K562 (cell line): Measurements from ENCODE around the gene CORIN. TPM values are rescaled to one million over a fixed set of nuclear protein-coding genes. Genes with fewer than 3 reads are reported as not detected.

ENCODE experiments used
- ATAC-seq: fragments of 200-7000 bp; cut with Tn5 transposase; 3 replicates; pipeline ENCODE4 v1.9.1; 2020; ENCODE audit warnings: moderate library complexity
- BruUV-seq: library from RNA; stranded (reverse); fragments of 400-500 nt; replicated peaks from 2 replicates; lab custom pipeline; 2021; lab: Mats Ljungman, UMichigan
- CTCF ChIA-PET: fragments of 300-600 bp; formaldehyde crosslinking; extraction: SDS; loops from one replicate; lab custom pipeline; 2021; ENCODE audit warnings: low intra/inter-chr PET ratio; lab: Yijun Ruan, JAX
- POLR2A ChIA-PET: fragments of 300-600, 350-650 bp; sonication (Branson Sonifier 250); formaldehyde crosslinking; extraction: SDS; loops from one replicate; lab custom pipeline; 2021; ENCODE audit warnings: antibody characterized with exemption, inconsistent platforms; lab: Yijun Ruan, JAX
- DNase-seq, 4 experiments: peaks; one replicate each; pipeline versions ENCODE4 v3.0.0 to v3.0.0-alpha.2; 2011 to 2018; ENCODE audit warnings: low spot score in 3 of 4, mixed read lengths in 3 of 4; ENCODE audit errors: extremely low read depth in 1 of 4
- FAIRE-seq: peaks from 2 replicates; lab custom pipeline; 2011; peaks lifted over from hg19 to GRCh38; lab: Jason Lieb, UNC
- H2AFZ ChIP-seq: 2 replicates; pipeline ENCODE4 v1.6.0; 2011; ENCODE audit warnings: low read depth, low read length, control low read depth, inconsistent platforms
- H3K27ac ChIP-seq: fragments of 200-600 bp; 3 replicates; pipeline ENCODE4 v1.8.0; 2011; ENCODE audit warnings: low read depth, mild to moderate bottlenecking, control low read depth, inconsistent platforms, low read length, moderate library complexity, mixed read lengths; ENCODE audit errors: extremely low read depth
- H3K27me3 ChIP-seq, 2 experiments: fragments of 300-600 bp in 1 of 2; 2 replicates in 1 of 2; 3 replicates in 1 of 2; pipeline versions ENCODE4 v1.6.0 to v1.8.0; 2011; ENCODE audit warnings: inconsistent platforms in 2 of 2, low read length in 2 of 2, mild to moderate bottlenecking in 1 of 2, mixed read lengths in 1 of 2, moderate library complexity in 1 of 2; ENCODE audit not compliant: control insufficient read depth in 2 of 2, insufficient read depth in 2 of 2
- H3K36me3 ChIP-seq: fragments of 300-600 bp; 3 replicates; pipeline ENCODE4 v1.8.0; 2011; ENCODE audit warnings: mild to moderate bottlenecking, low read length, inconsistent platforms; ENCODE audit not compliant: control insufficient read depth, insufficient read depth
- H3K4me1 ChIP-seq, 2 experiments: fragments of 200-600 bp in 1 of 2; replicated peaks in 1 of 2; 2 replicates in 1 of 2; 3 replicates in 1 of 2; pipeline versions ENCODE4 v1.5.1 to v1.8.0; 2011; ENCODE audit warnings: inconsistent platforms in 2 of 2, low read length in 2 of 2, mild to moderate bottlenecking in 1 of 2, mixed read lengths in 1 of 2, moderate library complexity in 1 of 2; ENCODE audit not compliant: control insufficient read depth in 2 of 2, insufficient read depth in 2 of 2
- H3K4me2 ChIP-seq: 2 replicates; pipeline ENCODE4 v1.6.1; 2011; ENCODE audit warnings: low read length, control low read depth, inconsistent platforms, mixed read lengths; ENCODE audit not compliant: insufficient read depth
- H3K4me3 ChIP-seq: fragments of 200-600 bp; sonication (generic), shearing (Covaris generic); 2 replicates; pipeline ENCODE4 v1.5.1; 2016; ENCODE audit warnings: control low read depth, inconsistent platforms
- H3K79me2 ChIP-seq: fragments of 200-600 bp; 3 replicates; pipeline ENCODE4 v1.8.0; 2011; ENCODE audit warnings: low read length, inconsistent platforms; ENCODE audit not compliant: control insufficient read depth, insufficient read depth
- H3K9ac ChIP-seq, 2 experiments: 2 replicates each; pipeline versions ENCODE4 v1.6.0 to v1.6.1; 2011; ENCODE audit warnings: low read depth in 2 of 2, low read length in 2 of 2, control low read depth in 1 of 2, inconsistent platforms in 1 of 2, mild to moderate bottlenecking in 1 of 2, mixed read lengths in 1 of 2; ENCODE audit not compliant: insufficient read depth in 1 of 2
- H3K9me1 ChIP-seq: one replicate; pipeline ENCODE4 v1.6.0; 2011; ENCODE audit warnings: inconsistent platforms, mild to moderate bottlenecking, low read length, moderate library complexity; ENCODE audit not compliant: control insufficient read depth, insufficient read depth
- H3K9me3 ChIP-seq: replicated peaks from 2 replicates; pipeline ENCODE4 v1.5.1; 2011; ENCODE audit warnings: low read depth, low read length, inconsistent platforms; ENCODE audit not compliant: control insufficient read depth, insufficient read depth
- H4K20me1 ChIP-seq: replicated peaks from 2 replicates; pipeline ENCODE4 v1.6.1; 2011; ENCODE audit warnings: low read length, inconsistent platforms, mixed read lengths; ENCODE audit not compliant: control insufficient read depth, insufficient read depth
- BRF2 ChIP-seq: IDR thresholded peaks from 3 replicates; pipeline ENCODE4 v1.6.1; 2011; ENCODE audit warnings: borderline replicate concordance, mild to moderate bottlenecking; ENCODE audit not compliant: insufficient read length, insufficient read depth
- DACH1 ChIP-seq: fragments of 450-650 bp; IDR thresholded peaks from 2 replicates; pipeline ENCODE4 v1.6.1; 2018; ENCODE audit not compliant: partially characterized antibody
- DLX4 ChIP-seq: fragments of 250-450 bp; sonication (Bioruptor Pico); IDR thresholded peaks from 2 replicates; pipeline ENCODE4 v1.6.1; 2021; ENCODE audit warnings: mild to moderate bottlenecking
- ELK3 ChIP-seq: fragments of 450-650 bp; formaldehyde crosslinking; IDR thresholded peaks from 2 replicates; pipeline ENCODE4 v1.4.0; 2020; ENCODE audit warnings: mild to moderate bottlenecking
- ESRRB ChIP-seq: fragments of 250-450 bp; sonication (Bioruptor Pico); IDR thresholded peaks from 2 replicates; pipeline ENCODE4 v1.5.0; 2020; ENCODE audit warnings: mild to moderate bottlenecking, moderate library complexity, borderline replicate concordance
- KDM5B ChIP-seq: fragments of 200-600 bp; sonication (generic); IDR thresholded peaks from 2 replicates; pipeline ENCODE4 v1.6.1; 2012; ENCODE audit warnings: low read depth, mild to moderate bottlenecking, moderate library complexity, low read length, control low read depth, inconsistent platforms; ENCODE audit not compliant: insufficient replicate concordance
- MECOM ChIP-seq: fragments of 250-450 bp; sonication (Bioruptor Pico); IDR thresholded peaks from 2 replicates; pipeline ENCODE4 v1.8.0; 2022; ENCODE audit warnings: inconsistent platforms
- PTBP1 ChIP-seq: fragments of 200-400 bp; formaldehyde crosslinking; IDR thresholded peaks from 2 replicates; pipeline ENCODE4 v1.6.1; 2017; ENCODE audit warnings: low read depth, low read length
- ZNF24 ChIP-seq: fragments of 450-650 bp; IDR thresholded peaks from 2 replicates; pipeline ENCODE4 v1.6.1; 2016
- WGBS: fragments of 100-300 bp; shearing (Covaris generic); methylation state at CpG from one replicate; pipeline ENCODE4 v1.1.6; 2016; ENCODE audit warnings: low coverage, mixed read lengths; ENCODE audit not compliant: insufficient coverage; ENCODE audit errors: missing lambda C conversion rate; 5-methylcytosine and 5-hydroxymethylcytosine counted together
- in situ Hi-C: fragments of 300-500 bp; cut with MboI; formaldehyde crosslinking; loops from 4 replicates; pipeline ENCODE4 v1.15.0; 2018; ENCODE audit warnings: inconsistent platforms, mixed read lengths
- intact Hi-C: fragments of 100-400 bp; cut with micrococcal nuclease; formaldehyde crosslinking; loops from 2 replicates; pipeline ENCODE4 v1.14.2; 2022
- polyA plus RNA-seq, 8 experiments: library from polyadenylated mRNA; depleted of rRNA in 4 of 8; stranded (reverse) in 5 of 8; unstranded in 3 of 8; fragments of >200 nt; fragmentation: Nextera tagmentation in 2 of 8; fragmentation: Illumina TruSeq in 1 of 8; extraction: Ambion mirVana in 2 of 8; extraction: Trizol in 1 of 8; gene quantifications; 2 replicates each; pipeline versions ENCODE4 v1.2.1 to v1.2.3, GENCODE V29; 2011 to 2014; ENCODE audit warnings: inconsistent platforms in 1 of 8, missing spikeins in 1 of 8
- total RNA-seq, 7 experiments: library from RNA; depleted of rRNA in 6 of 7; stranded (reverse); fragments of >200 nt in 6 of 7; fragmentation: Illumina TruSeq in 2 of 7; extraction: Trizol in 2 of 7; gene quantifications; 2 replicates each; pipeline versions ENCODE4 v1.2.1 to v1.2.3, GENCODE V29; 2011 to 2021; ENCODE audit warnings: low replicate concordance in 1 of 7

CORIN gene
- total and polyA plus RNA-seq, 9 of the 15 experiments (the other 6 are each of a cell fraction or from before 2014, with no cell fraction given): 0.04 to 0.31 (median 0.08) TPM; not detected in 4

- Histone ChIP-seq H3K4me1 (no peaks in the 10 kb centered on the region), H4K20me1 (no peaks in the 10 kb centered on the region), H2AFZ (no peak overlapping the region), H3K9me1 (no peaks in the 10 kb centered on the region), H3K27me3 (no peaks in the 10 kb centered on the region), H3K36me3 (no peaks in the 10 kb centered on the region), H3K27ac (no peak overlapping the region), H3K9me3 (no peaks in the 10 kb centered on the region), H3K4me2 (no peak overlapping the region), H3K9ac (no peak overlapping the region), H3K79me2 (no peaks in the 10 kb centered on the region), H3K4me3 (no peak overlapping the region)
- TF ChIP-seq ELK3 (CRISPR knock-in tag) (no peak), DLX4 (CRISPR knock-in tag) (no peak), ZNF24 (no peak), DACH1 (no peak), ESRRB (CRISPR knock-in tag) (no peak), MECOM (CRISPR knock-in tag) (no peak), KDM5B (no peak), BRF2 (no peak), PTBP1 (no peak)
- no TSS peak for BruUV-seq
- 2% methylated on average over 3 of the region's 3 CpGs for WGBS
- intact Hi-C loops: no loop called here
- no peak for FAIRE-seq
- ATAC-seq: no peak
- POLR2A ChIA-PET: no interaction called here
- CTCF ChIA-PET: no interaction called here
- in situ Hi-C loops: no loop called here
- DNase-seq: no peak
Measured at GRCh38 chr4:47639531-47639930, 198.3 kb downstream of the CORIN start.
